Measurements from ENCODE around the gene NRG2. TPM values are rescaled to one million over a fixed set of nuclear protein-coding genes. Genes with fewer than 3 reads are reported as not detected.

The NRG2 gene
- total and polyA plus RNA-seq, 2 experiments from 2014 or later: 13.5 to 20.7 TPM

DNA sequence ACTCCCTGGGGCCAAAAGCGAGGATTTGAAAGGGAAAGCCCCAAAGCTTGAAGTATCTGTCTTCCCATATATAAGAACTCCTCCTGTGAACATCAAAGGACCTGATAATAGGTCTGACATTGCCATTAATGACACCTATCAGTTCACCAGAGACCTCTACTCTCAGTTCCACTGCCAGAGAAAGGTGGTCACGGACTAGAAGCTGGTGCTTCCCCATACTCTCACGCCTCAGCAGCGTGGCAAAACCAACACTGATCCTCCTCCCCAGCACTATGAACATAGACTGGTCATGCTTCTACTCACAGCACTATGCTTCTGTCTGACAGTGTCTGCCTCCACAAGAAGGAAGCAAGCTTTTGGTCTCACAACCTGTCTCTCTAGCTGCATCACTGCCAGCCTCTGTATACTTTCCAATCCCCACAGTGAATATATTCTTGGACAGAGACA, 37.9 kb downstream of the NRG2 start:
- H3K4me3 ChIP-seq: no peak overlapping the region
- DNase-seq (ENCODE audit: low read depth in 1 of 2, low spot score in 1 of 2): no peak
- no peak overlapping the region for H3K27ac ChIP-seq
- H3K27me3 ChIP-seq: no peaks in the 10 kb centered on the region
- H3K9me3 ChIP-seq (ENCODE audit: low read depth): no peaks in the 10 kb centered on the region
- peaks cover 44% of the 10 kb centered on the region for H3K4me1 ChIP-seq (ENCODE audit: low read depth)
- no peaks in the 10 kb centered on the region for H3K36me3 ChIP-seq
- TF ChIP-seq, protein P1, sequence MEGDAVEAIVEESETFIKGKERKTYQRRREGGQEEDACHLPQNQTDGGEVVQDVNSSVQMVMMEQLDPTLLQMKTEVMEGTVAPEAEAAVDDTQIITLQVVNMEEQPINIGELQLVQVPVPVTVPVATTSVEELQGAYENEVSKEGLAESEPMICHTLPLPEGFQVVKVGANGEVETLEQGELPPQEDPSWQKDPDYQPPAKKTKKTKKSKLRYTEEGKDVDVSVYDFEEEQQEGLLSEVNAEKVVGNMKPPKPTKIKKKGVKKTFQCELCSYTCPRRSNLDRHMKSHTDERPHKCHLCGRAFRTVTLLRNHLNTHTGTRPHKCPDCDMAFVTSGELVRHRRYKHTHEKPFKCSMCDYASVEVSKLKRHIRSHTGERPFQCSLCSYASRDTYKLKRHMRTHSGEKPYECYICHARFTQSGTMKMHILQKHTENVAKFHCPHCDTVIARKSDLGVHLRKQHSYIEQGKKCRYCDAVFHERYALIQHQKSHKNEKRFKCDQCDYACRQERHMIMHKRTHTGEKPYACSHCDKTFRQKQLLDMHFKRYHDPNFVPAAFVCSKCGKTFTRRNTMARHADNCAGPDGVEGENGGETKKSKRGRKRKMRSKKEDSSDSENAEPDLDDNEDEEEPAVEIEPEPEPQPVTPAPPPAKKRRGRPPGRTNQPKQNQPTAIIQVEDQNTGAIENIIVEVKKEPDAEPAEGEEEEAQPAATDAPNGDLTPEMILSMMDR (IDR thresholded peaks at IDR 0.05; ENCODE audit: low read depth, low read length): no peak

DNA sequence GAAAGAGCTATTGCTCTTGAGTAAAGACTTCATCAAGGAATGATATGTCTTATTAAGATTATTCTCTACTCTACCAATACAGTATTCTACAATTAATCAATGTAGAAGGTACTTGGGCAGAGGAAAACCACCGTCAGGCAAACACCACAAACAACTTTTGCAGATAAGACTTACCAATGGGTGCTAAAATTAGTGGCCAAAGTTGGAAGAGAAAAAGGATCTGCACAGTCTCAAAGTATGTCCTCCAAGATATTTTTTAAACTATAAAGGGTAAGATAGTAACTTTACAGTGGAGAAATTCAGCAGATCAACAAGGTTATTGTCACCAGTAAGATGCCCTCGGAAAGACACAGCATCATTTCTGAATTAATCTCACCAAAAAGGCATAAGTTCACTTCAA, 38.9 kb downstream of the NRG2 start:
- no peaks in the 10 kb centered on the region for H3K9me3 ChIP-seq (ENCODE audit: low read depth)
- DNase-seq (ENCODE audit: low read depth in 1 of 2, low spot score in 1 of 2): no peak
- peaks cover 50% of the 10 kb centered on the region for H3K4me1 ChIP-seq (ENCODE audit: low read depth)
- H3K36me3 ChIP-seq: no peaks in the 10 kb centered on the region
- H3K27me3 ChIP-seq: no peaks in the 10 kb centered on the region
- H3K27ac ChIP-seq: no peak overlapping the region
- H3K4me3 ChIP-seq: no peak overlapping the region
- TF ChIP-seq, protein P1 (IDR thresholded peaks at IDR 0.05; ENCODE audit: low read depth, low read length): no peak

DNA sequence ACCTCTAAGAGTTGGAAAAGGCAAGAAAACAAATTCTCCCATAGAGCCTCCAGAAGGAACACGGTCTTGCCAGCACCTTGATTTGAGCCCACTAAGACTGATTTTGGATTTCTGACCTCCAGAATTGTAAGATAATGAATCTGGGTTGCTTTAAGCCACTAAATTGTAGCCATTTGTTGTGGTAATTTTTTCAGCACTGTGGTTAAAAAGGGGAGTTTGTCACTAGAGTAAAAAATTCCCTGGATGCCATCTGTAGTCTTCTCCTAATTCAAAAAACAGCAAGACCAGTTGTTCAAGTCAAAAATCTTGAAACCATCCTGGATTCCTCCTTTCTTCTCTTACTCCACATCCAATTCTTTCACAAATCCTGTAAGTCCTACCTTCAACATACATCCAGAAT, 39.6 kb downstream of the NRG2 start:
- peak overlapping the region; percentile 28 for H3K27ac ChIP-seq
- H3K36me3 ChIP-seq: no peaks in the 10 kb centered on the region
- no peak for DNase-seq (ENCODE audit: low read depth in 1 of 2, low spot score in 1 of 2)
- peaks cover 50% of the 10 kb centered on the region for H3K4me1 ChIP-seq (ENCODE audit: low read depth)
- TF ChIP-seq, protein P1 (IDR thresholded peaks at IDR 0.05; ENCODE audit: low read depth, low read length): no peak
- no peak overlapping the region for H3K4me3 ChIP-seq
- H3K27me3 ChIP-seq: no peaks in the 10 kb centered on the region
- H3K9me3 ChIP-seq (ENCODE audit: low read depth): no peaks in the 10 kb centered on the region

DNA sequence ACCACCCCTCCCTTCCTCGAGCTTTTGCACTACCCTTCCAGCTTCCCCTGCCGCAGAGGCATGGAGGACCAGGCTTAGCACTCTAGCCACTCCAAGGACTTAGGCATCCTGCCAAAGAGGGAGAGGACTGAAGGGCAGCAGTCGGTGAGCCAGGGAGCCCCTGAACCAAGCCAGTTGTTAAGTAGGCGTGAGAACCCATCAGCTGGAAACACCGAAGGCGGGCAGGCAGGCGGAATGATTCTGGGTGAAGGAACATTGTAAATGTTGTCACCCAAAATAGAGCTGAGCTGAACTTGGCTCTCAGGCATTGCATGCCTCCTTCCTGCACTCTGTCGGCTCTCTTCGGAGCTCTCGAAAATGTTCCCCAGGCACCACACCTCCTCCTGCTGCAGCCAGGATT, 42.8 kb downstream of the NRG2 start:
- TF ChIP-seq, protein P1 (IDR thresholded peaks at IDR 0.05; ENCODE audit: low read depth, low read length): no peak
- peaks cover 52% of the 10 kb centered on the region for H3K4me1 ChIP-seq (ENCODE audit: low read depth)
- H3K27ac ChIP-seq: peak overlapping the region; percentile 17
- H3K36me3 ChIP-seq: no peaks in the 10 kb centered on the region
- no peaks in the 10 kb centered on the region for H3K9me3 ChIP-seq (ENCODE audit: low read depth)
- no peak overlapping the region for H3K4me3 ChIP-seq
- peak in 1 of 2 donors; percentile 43 for DNase-seq (ENCODE audit: low read depth in 1 of 2, low spot score in 1 of 2)
- H3K27me3 ChIP-seq: no peaks in the 10 kb centered on the region

DNA sequence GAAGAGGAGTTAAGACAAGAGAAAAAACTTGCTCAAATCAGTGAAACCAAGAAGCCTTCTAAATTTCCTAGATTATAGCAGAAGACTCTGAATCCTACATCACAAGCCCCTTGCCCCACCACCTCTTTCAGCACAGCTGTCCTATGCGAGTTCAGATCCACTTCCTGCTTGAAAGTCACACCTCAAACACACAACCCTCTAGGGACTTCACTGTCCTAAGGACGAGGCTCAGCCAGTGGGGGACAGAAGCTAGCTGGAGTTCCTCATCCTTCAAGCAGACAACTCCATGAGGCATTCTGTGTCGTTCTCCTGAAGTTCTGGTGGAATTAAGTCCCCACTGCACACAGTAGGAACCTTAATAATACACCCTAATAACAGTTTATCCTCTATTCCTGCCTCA, 44.3 kb downstream of the NRG2 start:
- no peak for DNase-seq (ENCODE audit: low read depth in 1 of 2, low spot score in 1 of 2)
- no peaks in the 10 kb centered on the region for H3K9me3 ChIP-seq (ENCODE audit: low read depth)
- H3K27me3 ChIP-seq: no peaks in the 10 kb centered on the region
- H3K4me3 ChIP-seq: no peak overlapping the region
- H3K27ac ChIP-seq: no peak overlapping the region
- TF ChIP-seq, protein P1 (IDR thresholded peaks at IDR 0.05; ENCODE audit: low read depth, low read length): no peak
- H3K36me3 ChIP-seq: no peaks in the 10 kb centered on the region
- H3K4me1 ChIP-seq (ENCODE audit: low read depth): peaks cover 37% of the 10 kb centered on the region

DNA sequence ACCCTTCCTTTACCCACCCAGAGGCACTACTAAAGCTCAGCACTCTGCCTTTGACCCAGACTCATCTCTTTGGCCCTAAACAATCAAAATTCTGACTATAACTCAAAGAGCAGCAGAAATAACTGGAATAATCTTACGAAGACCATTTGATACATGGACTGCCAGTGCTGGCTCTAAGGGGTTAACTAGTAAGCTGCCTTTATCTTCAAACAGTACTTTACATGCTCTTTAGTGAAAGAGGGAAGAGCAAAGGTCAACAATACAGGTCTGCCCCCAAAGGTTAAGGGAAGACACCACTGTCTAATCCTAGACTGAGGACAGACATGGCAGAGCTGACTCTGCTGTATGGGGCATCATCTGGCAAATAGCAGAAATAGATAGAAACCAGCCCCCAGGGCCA, 45.8 kb downstream of the NRG2 start:
- no peaks in the 10 kb centered on the region for H3K9me3 ChIP-seq (ENCODE audit: low read depth)
- DNase-seq (ENCODE audit: low read depth in 1 of 2, low spot score in 1 of 2): no peak

More for the DNA sequence above, 45.8 kb downstream of the NRG2 start:
- H3K27me3 ChIP-seq: no peaks in the 10 kb centered on the region
- peaks cover 22% of the 10 kb centered on the region for H3K4me1 ChIP-seq (ENCODE audit: low read depth)
- no peak overlapping the region for H3K4me3 ChIP-seq
- no peaks in the 10 kb centered on the region for H3K36me3 ChIP-seq
- H3K27ac ChIP-seq: peak overlapping the region; percentile 53
- TF ChIP-seq, protein P1 (IDR thresholded peaks at IDR 0.05; ENCODE audit: low read depth, low read length): no peak

Data from cardiac muscle cell (in vitro differentiated cells and primary cell).